ENCODE results near the gene GPR35. TPM values are rescaled to one million over a fixed set of nuclear protein-coding genes. Genes with fewer than 3 reads are reported as not detected.

GPR35 gene
- total RNA-seq, 4 donors from 2014 or later: 0.51 to 7.9 (median 1.7) TPM; not detected in 1

- no peak for DNase-seq
- no peak for TF ChIP-seq POLR2A (IDR thresholded peaks at IDR 0.05)
- no peak for TF ChIP-seq CTCF (IDR thresholded peaks at IDR 0.05)
- Histone ChIP-seq H3K36me3 (no peaks in the 10 kb centered on the region), H3K9me3 (no peaks in the 10 kb centered on the region), H3K27ac (no peak overlapping the region), H3K27me3 (no peaks in the 10 kb centered on the region), H3K4me3 (no peak overlapping the region), H3K4me1 (peaks cover 11 to 22% of the 10 kb centered on the region in 2 donors)
- intact Hi-C loops (cut with DNase I; ENCODE audit: low total_unique reads): no loop called here
These were observed 35.9 kb upstream of the GPR35 start for GRCh38 chr2:240589375-240589774.

GRCh38 chr2:240589850-240590525 lies 35.3 kb upstream of the GPR35 start:
- Histone ChIP-seq H3K27ac (no peak overlapping the region), H3K27me3 (no peaks in the 10 kb centered on the region), H3K36me3 (no peaks in the 10 kb centered on the region), H3K4me3 (no peak overlapping the region), H3K4me1 (peaks cover 5 to 16% of the 10 kb centered on the region in 2 donors), H3K9me3 (no peaks in the 10 kb centered on the region)
- intact Hi-C loops (cut with DNase I; ENCODE audit: low total_unique reads): no loop called here
- no peak for DNase-seq
- TF ChIP-seq POLR2A (IDR thresholded peaks at IDR 0.05) (no peak), CTCF (IDR thresholded peaks at IDR 0.05) (no peak)

GRCh38 chr2:240590681-240591111 lies 34.6 kb upstream of the GPR35 start:
- Histone ChIP-seq H3K27ac (no peak overlapping the region), H3K4me1 (peaks cover 0 to 12% of the 10 kb centered on the region in 2 donors), H3K36me3 (no peaks in the 10 kb centered on the region), H3K9me3 (no peaks in the 10 kb centered on the region), H3K27me3 (no peaks in the 10 kb centered on the region), H3K4me3 (no peak overlapping the region)
- intact Hi-C loops (cut with DNase I; ENCODE audit: low total_unique reads): no loop called here
- DNase-seq: no peak
- TF ChIP-seq POLR2A (IDR thresholded peaks at IDR 0.05) (no peak), CTCF (IDR thresholded peaks at IDR 0.05) (no peak)

GRCh38 chr2:240591226-240591625 lies 34.1 kb upstream of the GPR35 start:
- no peaks in the 10 kb centered on the region for H3K27me3 ChIP-seq
- DNase-seq: no peak
- intact Hi-C loops (cut with DNase I; ENCODE audit: low total_unique reads): no loop called here
- peaks cover 0 to 12% of the 10 kb centered on the region in 2 donors for H3K4me1 ChIP-seq
- TF ChIP-seq CTCF (IDR thresholded peaks at IDR 0.05) (no peak), POLR2A (IDR thresholded peaks at IDR 0.05) (no peak)
- no peak overlapping the region for H3K27ac ChIP-seq
- no peaks in the 10 kb centered on the region for H3K36me3 ChIP-seq
- H3K4me3 ChIP-seq: no peak overlapping the region
- H3K9me3 ChIP-seq: no peaks in the 10 kb centered on the region

- intact Hi-C loops (cut with DNase I; ENCODE audit: low total_unique reads): no loop called here
- Histone ChIP-seq H3K9me3 (no peaks in the 10 kb centered on the region), H3K4me1 (peaks cover 0 to 12% of the 10 kb centered on the region in 2 donors), H3K4me3 (no peak overlapping the region), H3K27me3 (no peaks in the 10 kb centered on the region), H3K36me3 (no peaks in the 10 kb centered on the region), H3K27ac (no peak overlapping the region)
- no peak for DNase-seq
- TF ChIP-seq POLR2A (IDR thresholded peaks at IDR 0.05) (no peak), CTCF (IDR thresholded peaks at IDR 0.05) (no peak)
These were observed 33.5 kb upstream of the GPR35 start for GRCh38 chr2:240591784-240592183.
